ENCODE measurements around the gene MGRN1. TPM values are rescaled to one million over a fixed set of nuclear protein-coding genes. Genes with fewer than 3 reads are reported as not detected.

MGRN1 gene
- total and polyA plus RNA-seq, 2 donors (not counting 3 experiments of a cell fraction or from before 2014, with no cell fraction given): 15.6 to 73.0 TPM

DNA sequence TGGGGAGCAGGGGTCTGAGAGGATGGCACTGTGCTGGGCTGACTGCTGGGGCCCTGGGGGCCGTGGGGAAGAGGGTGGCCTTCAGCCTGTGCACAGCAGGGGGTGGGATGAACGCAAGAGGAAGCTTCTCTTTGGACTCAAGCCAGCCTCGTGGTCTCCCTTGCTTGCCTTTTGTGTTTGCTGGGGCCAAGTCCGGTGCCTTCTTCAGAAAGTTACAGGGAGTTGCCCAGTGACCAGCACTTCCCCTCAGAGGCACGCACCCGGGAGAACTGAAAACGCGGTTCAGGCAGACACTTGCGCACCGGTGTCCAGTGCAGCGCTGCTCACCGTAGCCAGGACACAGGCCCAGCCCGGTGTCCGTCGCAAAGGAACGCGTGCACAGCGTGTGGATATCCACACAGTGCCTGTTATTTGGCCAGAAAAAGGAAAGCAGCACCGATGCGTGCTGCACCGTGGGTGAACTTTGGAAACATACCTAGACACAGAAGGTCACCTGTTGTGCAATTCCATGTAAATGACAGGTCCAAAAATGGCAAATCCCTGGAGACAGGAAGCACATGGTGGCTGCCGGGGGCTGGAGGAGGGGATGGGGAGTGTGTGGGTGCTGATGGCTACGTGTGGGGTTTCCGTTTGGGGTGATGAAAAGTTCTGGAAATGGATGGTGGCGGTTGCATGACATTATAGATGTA is 39.3 kb downstream of the MGRN1 start:
- Histone ChIP-seq H2AFZ (ENCODE audit: low read depth, low read length) (no peak overlapping the region), H3K9me3 (replicated peaks; ENCODE audit: control insufficient read depth, insufficient read depth, low read length) (no peaks in the 10 kb centered on the region), H3K4me2 (ENCODE audit: insufficient read depth, low read length) (no peak overlapping the region), H3K27me3 (ENCODE audit: control insufficient read depth in 2 of 2, insufficient read depth in 2 of 2, low read length in 2 of 2) (no peaks in the 10 kb centered on the region), H3K27ac (ENCODE audit: insufficient read depth, low read depth, low read length) (no peak overlapping the region), H3K79me2 (ENCODE audit: control insufficient read depth, insufficient read depth, low read length) (no peaks in the 10 kb centered on the region), H3K36me3 (ENCODE audit: control insufficient read depth in 2 of 2, extremely low read depth in 1 of 2, insufficient read depth in 2 of 2, low read length in 2 of 2) (peaks cover 0 to 34% of the 10 kb centered on the region in 2 experiments), H3K9ac (replicated peaks; ENCODE audit: extremely low read depth, insufficient read depth, low read length) (no peak overlapping the region), H3K9me1 (replicated peaks; ENCODE audit: control insufficient read depth, extremely low read depth, insufficient read depth, low read length) (no peaks in the 10 kb centered on the region), H4K20me1 (replicated peaks; ENCODE audit: control insufficient read depth, extremely low read depth, insufficient read depth, low read length) (no peaks in the 10 kb centered on the region), H3K4me1 (ENCODE audit: control insufficient read depth, extremely low read depth, insufficient read depth, low read length) (no peaks in the 10 kb centered on the region), H3K4me3 (replicated peaks in 1 of 3; ENCODE audit: insufficient read depth in 1 of 3, low read depth in 1 of 3, low read length in 3 of 3) (no peak overlapping the region)
- CTCF ChIA-PET: interaction anchor here (1.0 kb wide), 1 partner anchor 14 kb away, joined by 3 read pairs; no protein-coding TSS in a partner anchor
- TF ChIP-seq GATA2 (IDR thresholded peaks at IDR 0.05; ENCODE audit: insufficient read depth, insufficient read length, low read depth, low read length) (no peak), EZH2 (IDR thresholded peaks at IDR 0.05; ENCODE audit: borderline replicate concordance, low read depth, low read length, severe bottlenecking) (no peak), JUN (IDR thresholded peaks at IDR 0.05; ENCODE audit: borderline replicate concordance, insufficient read depth, insufficient read length, low read depth) (no peak), POLR2A (IDR thresholded peaks at IDR 0.05; ENCODE audit: low read depth, low read length) (no peak)
- TF ChIP-seq, protein P1, sequence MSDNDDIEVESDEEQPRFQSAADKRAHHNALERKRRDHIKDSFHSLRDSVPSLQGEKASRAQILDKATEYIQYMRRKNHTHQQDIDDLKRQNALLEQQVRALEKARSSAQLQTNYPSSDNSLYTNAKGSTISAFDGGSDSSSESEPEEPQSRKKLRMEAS (IDR thresholded peaks at IDR 0.05; ENCODE audit: insufficient read depth, insufficient read length): no peak
- TF ChIP-seq, protein P2, sequence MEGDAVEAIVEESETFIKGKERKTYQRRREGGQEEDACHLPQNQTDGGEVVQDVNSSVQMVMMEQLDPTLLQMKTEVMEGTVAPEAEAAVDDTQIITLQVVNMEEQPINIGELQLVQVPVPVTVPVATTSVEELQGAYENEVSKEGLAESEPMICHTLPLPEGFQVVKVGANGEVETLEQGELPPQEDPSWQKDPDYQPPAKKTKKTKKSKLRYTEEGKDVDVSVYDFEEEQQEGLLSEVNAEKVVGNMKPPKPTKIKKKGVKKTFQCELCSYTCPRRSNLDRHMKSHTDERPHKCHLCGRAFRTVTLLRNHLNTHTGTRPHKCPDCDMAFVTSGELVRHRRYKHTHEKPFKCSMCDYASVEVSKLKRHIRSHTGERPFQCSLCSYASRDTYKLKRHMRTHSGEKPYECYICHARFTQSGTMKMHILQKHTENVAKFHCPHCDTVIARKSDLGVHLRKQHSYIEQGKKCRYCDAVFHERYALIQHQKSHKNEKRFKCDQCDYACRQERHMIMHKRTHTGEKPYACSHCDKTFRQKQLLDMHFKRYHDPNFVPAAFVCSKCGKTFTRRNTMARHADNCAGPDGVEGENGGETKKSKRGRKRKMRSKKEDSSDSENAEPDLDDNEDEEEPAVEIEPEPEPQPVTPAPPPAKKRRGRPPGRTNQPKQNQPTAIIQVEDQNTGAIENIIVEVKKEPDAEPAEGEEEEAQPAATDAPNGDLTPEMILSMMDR (IDR thresholded peaks at IDR 0.05; ENCODE audit: extremely low read depth in 1 of 2, insufficient read depth in 1 of 2, low read depth in 1 of 2, low read length in 2 of 2): no peak
- POLR2A ChIA-PET: no interaction called here
- dilution Hi-C loops (cut with MboI; ENCODE audit: extremely low pct_ligation_motif_present, low sequenced_read_pairs) (no loop called here), intact Hi-C loops (cut with micrococcal nuclease) (no loop called here)
- DNase-seq (ENCODE audit: low read depth, low spot score): no peak
- no TSS peak for BruUV-seq (replicated peaks)
- FAIRE-seq: no peak

Measured in endothelial cell of umbilical vein (primary cell).